WERI-Rb-1 (cell line): ENCODE results near the gene AEBP1.

Experiments
- DNase-seq: peaks from one replicate; pipeline ENCODE4 v3.0.0-alpha.2; 2020
- H3K27ac ChIP-seq: fragments of 250-450 bp; sonication (Bioruptor Pico); 2 replicates; pipeline ENCODE4 v1.5.1; 2020; ENCODE audit warnings: mild to moderate bottlenecking, moderate library complexity
- H3K27me3 ChIP-seq: fragments of 250-450 bp; sonication (Bioruptor Pico); 2 replicates; pipeline ENCODE4 v1.5.1; 2021; ENCODE audit warnings: mild to moderate bottlenecking, low read depth, moderate library complexity; ENCODE audit not compliant: insufficient read depth, severe bottlenecking
- H3K36me3 ChIP-seq: fragments of 250-450 bp; sonication (Bioruptor Pico); 2 replicates; pipeline ENCODE4 v1.5.1; 2020; ENCODE audit warnings: mild to moderate bottlenecking, moderate library complexity
- H3K4me3 ChIP-seq: 2 replicates; pipeline ENCODE4 v1.5.1; 2011; ENCODE audit warnings: low read depth, mild to moderate bottlenecking, control low read depth, low read length
- H3K9me3 ChIP-seq: fragments of 250-450 bp; sonication (Bioruptor Pico); 2 replicates; pipeline ENCODE4 v1.5.1; 2021; ENCODE audit warnings: mild to moderate bottlenecking, moderate library complexity; ENCODE audit not compliant: severe bottlenecking
- CTCF ChIP-seq: IDR thresholded peaks from 2 replicates; pipeline ENCODE4 v1.5.1; 2011; ENCODE audit warnings: low read depth, mild to moderate bottlenecking, control low read depth, inconsistent platforms, low read length

AEBP1 gene

GRCh38 chr7:44081266-44081748, 22.8 kb upstream of the AEBP1 start:
- TF ChIP-seq CTCF: no peak
- no peak for DNase-seq

GRCh38 chr7:44082541-44083207, 21.5 kb upstream of the AEBP1 start:
- Histone ChIP-seq H3K4me3 (peak overlapping the region; percentile 67), H3K36me3 (peaks cover 26% of the 10 kb centered on the region), H3K9me3 (no peaks in the 10 kb centered on the region), H3K27ac (peak overlapping the region; percentile 86), H3K27me3 (no peaks in the 10 kb centered on the region)
- TF ChIP-seq CTCF: no peak
- peak; percentile 99 for DNase-seq

More at GRCh38 chr7:44081266-44081748, 22.8 kb upstream of the AEBP1 start:
- no peaks in the 10 kb centered on the region for H3K27me3 ChIP-seq
- peaks cover 37% of the 10 kb centered on the region for H3K36me3 ChIP-seq
- H3K4me3 ChIP-seq: no peak overlapping the region; the same call in none of the 2 replicates
- H3K27ac ChIP-seq: peak overlapping the region; percentile 28
- H3K9me3 ChIP-seq: no peaks in the 10 kb centered on the region

- H3K36me3 ChIP-seq: peaks cover 14% of the 10 kb centered on the region
- no peak overlapping the region for H3K4me3 ChIP-seq
- no peak overlapping the region for H3K27ac ChIP-seq
- no peaks in the 10 kb centered on the region for H3K27me3 ChIP-seq
- TF ChIP-seq CTCF: no peak
- no peak for DNase-seq
- no peaks in the 10 kb centered on the region for H3K9me3 ChIP-seq
Observed at GRCh38 chr7:44083796-44084195, 20.3 kb upstream of the AEBP1 start.

GRCh38 chr7:44084701-44085100, 19.4 kb upstream of the AEBP1 start:
- peaks cover 9% of the 10 kb centered on the region for H3K36me3 ChIP-seq
- H3K9me3 ChIP-seq: no peaks in the 10 kb centered on the region
- H3K27me3 ChIP-seq: no peaks in the 10 kb centered on the region
- no peak for TF ChIP-seq CTCF
- no peak overlapping the region for H3K4me3 ChIP-seq
- DNase-seq: no peak
- no peak overlapping the region for H3K27ac ChIP-seq

GRCh38 chr7:44085546-44085945, 18.6 kb upstream of the AEBP1 start:
- H3K36me3 ChIP-seq: peaks cover 1% of the 10 kb centered on the region; the same call in 1 of the 2 replicates
- no peaks in the 10 kb centered on the region for H3K9me3 ChIP-seq
- H3K4me3 ChIP-seq: no peak overlapping the region
- H3K27ac ChIP-seq: no peak overlapping the region
- DNase-seq: no peak
- TF ChIP-seq CTCF: peak; percentile 23; the same call in 1 of the 2 replicates
- H3K27me3 ChIP-seq: no peaks in the 10 kb centered on the region

GRCh38 chr7:44086627-44087026, 17.5 kb upstream of the AEBP1 start:
- TF ChIP-seq CTCF: no peak

More at GRCh38 chr7:44086627-44087026, 17.5 kb upstream of the AEBP1 start:
- no peak for DNase-seq
- Histone ChIP-seq H3K27me3 (no peaks in the 10 kb centered on the region), H3K4me3 (no peak overlapping the region), H3K27ac (no peak overlapping the region), H3K9me3 (no peaks in the 10 kb centered on the region), H3K36me3 (no peaks in the 10 kb centered on the region)
